Lower leg skin (tissue), 3 donors: Measurements from ENCODE around the gene TET1.
"Not testable (repeated sequence)": the region's sequence is repeated elsewhere in the genome, so short reads cannot be mapped to it uniquely, and the experiment has no call there.

ENCODE experiments used
- POLR2A ChIP-seq, 2 donors: fragments of 450-650 bp; IDR thresholded peaks; one replicate each; pipeline ENCODE4 v1.6.1; 2016 to 2017; ENCODE audit warnings: antibody characterized with exemption in 2 of 2, mild to moderate bottlenecking in 1 of 2, moderate library complexity in 1 of 2
- TF ChIP-seq, protein P1 (sequence below), 3 donors: fragments of 450-650 bp; IDR thresholded peaks; one replicate each; pipeline ENCODE4 v1.5.1; 2016; ENCODE audit warnings: antibody characterized with exemption in 3 of 3, mild to moderate bottlenecking in 3 of 3, moderate library complexity in 2 of 3

GRCh38 chr10:68613974-68614373, 53.8 kb downstream of the TET1 start:
- TF ChIP-seq, protein P1, sequence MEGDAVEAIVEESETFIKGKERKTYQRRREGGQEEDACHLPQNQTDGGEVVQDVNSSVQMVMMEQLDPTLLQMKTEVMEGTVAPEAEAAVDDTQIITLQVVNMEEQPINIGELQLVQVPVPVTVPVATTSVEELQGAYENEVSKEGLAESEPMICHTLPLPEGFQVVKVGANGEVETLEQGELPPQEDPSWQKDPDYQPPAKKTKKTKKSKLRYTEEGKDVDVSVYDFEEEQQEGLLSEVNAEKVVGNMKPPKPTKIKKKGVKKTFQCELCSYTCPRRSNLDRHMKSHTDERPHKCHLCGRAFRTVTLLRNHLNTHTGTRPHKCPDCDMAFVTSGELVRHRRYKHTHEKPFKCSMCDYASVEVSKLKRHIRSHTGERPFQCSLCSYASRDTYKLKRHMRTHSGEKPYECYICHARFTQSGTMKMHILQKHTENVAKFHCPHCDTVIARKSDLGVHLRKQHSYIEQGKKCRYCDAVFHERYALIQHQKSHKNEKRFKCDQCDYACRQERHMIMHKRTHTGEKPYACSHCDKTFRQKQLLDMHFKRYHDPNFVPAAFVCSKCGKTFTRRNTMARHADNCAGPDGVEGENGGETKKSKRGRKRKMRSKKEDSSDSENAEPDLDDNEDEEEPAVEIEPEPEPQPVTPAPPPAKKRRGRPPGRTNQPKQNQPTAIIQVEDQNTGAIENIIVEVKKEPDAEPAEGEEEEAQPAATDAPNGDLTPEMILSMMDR (IDR thresholded peaks at IDR 0.05), result not testable (repeated sequence)
- TF ChIP-seq POLR2A (IDR thresholded peaks at IDR 0.05), result not testable (repeated sequence)
